Measurements from ENCODE around the gene XXYLT1. TPM values are rescaled to one million over a fixed set of nuclear protein-coding genes. Genes with fewer than 3 reads are reported as not detected.

The XXYLT1 gene
- total and polyA plus RNA-seq, 2 of the 4 experiments (the other 2 are of a cell fraction) = 14.7 to 18.1 TPM

DNA sequence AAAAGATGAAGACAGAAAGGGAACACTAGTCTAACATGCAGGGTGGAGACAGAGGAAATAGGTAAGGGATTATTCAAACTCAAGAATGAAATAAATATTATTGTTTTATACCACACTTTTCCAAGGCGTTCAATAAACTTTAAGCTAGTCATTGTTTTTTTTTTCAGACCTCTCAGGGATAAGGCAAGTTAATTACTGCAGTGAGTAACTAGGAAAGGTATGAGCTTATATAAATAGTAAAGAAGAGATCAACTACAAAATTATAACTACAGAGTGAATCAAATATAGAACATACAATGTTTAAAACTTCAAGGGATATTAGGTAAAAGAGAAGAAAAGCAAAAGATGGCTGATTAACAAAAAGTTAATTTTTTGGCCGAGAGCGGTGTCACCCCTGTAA lies 31.5 kb upstream of the XXYLT1 start:
- Histone ChIP-seq H2AFZ (replicated peaks; ENCODE audit: low read length, poor library complexity) (no peak overlapping the region), H2BK20ac (ENCODE audit: low read depth, low read length) (no peak overlapping the region; the same call in 1 of the 2 replicates), H3K4ac (ENCODE audit: low read depth, low read length) (peak overlapping the region; percentile 69; the same call in 1 of the 2 replicates), H3K27ac (ENCODE audit: insufficient read depth, low read length) (peak overlapping the region; percentile 45), H3K79me1 (ENCODE audit: low read depth in 1 of 2, low read length in 2 of 2) (peaks cover 0 to 18% of the 10 kb centered on the region in 2 experiments; a peak in 2 of 4 replicates), H3K23ac (ENCODE audit: low read depth, low read length) (0 out of 2 replicates have a peak overlapping the region, but pooled peaks have one; percentile 53), H3K18ac (ENCODE audit: low read depth, low read length) (no peak overlapping the region), H2AK9ac (replicated peaks; ENCODE audit: low read depth, low read length, poor library complexity) (peak overlapping the region; percentile 42), H2BK5ac (ENCODE audit: low read depth, low read length, poor library complexity, severe bottlenecking) (peak overlapping the region; percentile 75), H3K9ac (ENCODE audit: low read depth, low read length) (no peak overlapping the region), H4K91ac (ENCODE audit: insufficient read depth, low read depth, low read length) (peak overlapping the region; percentile 45), H3K9me3 (ENCODE audit: control insufficient read depth, insufficient read depth, low read length) (no peaks in the 10 kb centered on the region), H3K4me1 (ENCODE audit: control insufficient read depth, insufficient read depth, low read length) (peaks cover 9% of the 10 kb centered on the region), H3K4me2 (ENCODE audit: low read depth, low read length) (peak overlapping the region; percentile 25; the same call in 1 of the 2 replicates), H3K4me3 (ENCODE audit: insufficient read depth, low read depth, low read length) (no peak overlapping the region), H4K20me1 (ENCODE audit: insufficient read depth, low read length) (peaks cover 6% of the 10 kb centered on the region), H4K8ac (ENCODE audit: low read depth in 2 of 2, low read length in 2 of 2) (no peak overlapping the region), H3K56ac (ENCODE audit: extremely low read depth, insufficient read depth, low read length) (no peak overlapping the region), H3K27me3 (ENCODE audit: control insufficient read depth, insufficient read depth, low read length) (no peaks in the 10 kb centered on the region), H4K5ac (ENCODE audit: low read depth, low read length) (no peak overlapping the region), H3K36me3 (ENCODE audit: control insufficient read depth, insufficient read depth, low read length) (peaks cover 18% of the 10 kb centered on the region), H2BK15ac (ENCODE audit: low read depth, low read length) (no peak overlapping the region; the same call in 2 of the 3 replicates), H2AK5ac (ENCODE audit: low read depth, low read length) (0 out of 2 replicates have a peak overlapping the region, but pooled peaks have one; percentile 35), H2BK120ac (ENCODE audit: low read depth, low read length) (peak overlapping the region; percentile 69; the same call in 1 of the 2 replicates), H3K9me1 (ENCODE audit: insufficient read depth, low read length) (peaks cover 16% of the 10 kb centered on the region), H3K14ac (replicated peaks; ENCODE audit: low read depth, low read length) (no peak overlapping the region)
- ChIA-PET POLR2A (ENCODE audit: unreplicated experiment) (no interaction called here), CTCF (interaction anchor here (0.6 to 1.2 kb wide), 7 partner anchors 9 to 630 kb away, joined by 3 to 6 read pairs (median 3); partner anchors contain the start of genes LSG1 and XXYLT1)
- dilution Hi-C loops (cut with HindIII; ENCODE audit: low sequenced_read_pairs, unreplicated experiment) (no loop called here), intact Hi-C loops (cut with micrococcal nuclease) (no loop called here), in situ Hi-C loops (cut with MboI; ENCODE audit: low sequenced_read_pairs) (no loop called here)
- no CpG with 5 or more reads among the region's 3 CpGs for WGBS, 2 experiments (ENCODE audit: extremely low coverage in 2 of 2, insufficient read length in 1 of 2)
- no TSS peak for BruUV-seq (replicated peaks)
- ATAC-seq (ENCODE audit: low read depth) (peak; percentile 87), DNase-seq (peak; percentile 69)
- TF ChIP-seq NFE2L2 (IDR thresholded peaks at IDR 0.05; ENCODE audit: low read depth, low read length) (no peak), RAD21 (IDR thresholded peaks at IDR 0.05; ENCODE audit: low read length) (no peak), FOS (IDR thresholded peaks at IDR 0.05; ENCODE audit: low read depth, low read length) (no peak)

Data from IMR-90 (cell line).